ENCODE data around the gene UBXN10. TPM values are rescaled to one million over a fixed set of nuclear protein-coding genes. Genes with fewer than 3 reads are reported as not detected.

The UBXN10 gene
- total and polyA plus RNA-seq, 4 donors = 0.50 to 2.3 (median 1.1) TPM

GRCh38 chr1:20233394-20233793, 47.5 kb downstream of the UBXN10 start:
- no peak overlapping the region for H3K27ac ChIP-seq (ENCODE audit: low read depth in 1 of 2, low read length in 2 of 2)
- H3K36me3 ChIP-seq (ENCODE audit: control insufficient read depth in 4 of 4, insufficient read depth in 3 of 4, low read depth in 1 of 4, low read length in 3 of 4) = no peaks in the 10 kb centered on the region
- H3K9ac ChIP-seq (ENCODE audit: low read depth in 1 of 2, low read length in 2 of 2) = no peak overlapping the region
- H3K4me3 ChIP-seq (ENCODE audit: low read depth in 1 of 3, low read length in 3 of 3) = no peak overlapping the region
- H3K4me1 ChIP-seq (ENCODE audit: control insufficient read depth in 4 of 4, insufficient read depth in 4 of 4, low read length in 3 of 4) = peaks cover 0 to 2% (median 0%) of the 10 kb centered on the region in 4 donors
- H3K9me3 ChIP-seq (ENCODE audit: control insufficient read depth in 4 of 4, low read length in 3 of 4) = no peaks in the 10 kb centered on the region
- TF ChIP-seq HNF4A (conservative IDR thresholded peaks at IDR 0.05) = no peak
- no peak for TF ChIP-seq EGR1 (IDR thresholded peaks at IDR 0.05; ENCODE audit: low read depth in 2 of 2)
- no peak for TF ChIP-seq MAX (IDR thresholded peaks at IDR 0.05)
- TF ChIP-seq CTCF (IDR thresholded peaks at IDR 0.05; ENCODE audit: low read depth, low read length, missing input control) = peak; percentile 16
- TF ChIP-seq RAD21 (IDR thresholded peaks at IDR 0.05) = peak; percentile 37 to 53
- no peak for TF ChIP-seq JUND (IDR thresholded peaks at IDR 0.05)
- no peak for TF ChIP-seq SP1 (IDR thresholded peaks at IDR 0.05)
- peaks cover 0 to 3% (median 1%) of the 10 kb centered on the region in 4 donors for H3K27me3 ChIP-seq (ENCODE audit: control insufficient read depth in 4 of 4, insufficient read depth in 4 of 4, low read length in 3 of 4)
- DNase-seq (ENCODE audit: low spot score) = no peak
- WGBS = 42% methylated on average over 3 of the region's 3 CpGs

GRCh38 chr1:20233866-20234265, 48.0 kb downstream of the UBXN10 start:
- H3K9me3 ChIP-seq (ENCODE audit: control insufficient read depth in 4 of 4, low read length in 3 of 4) = no peaks in the 10 kb centered on the region
- DNase-seq (ENCODE audit: low spot score) = no peak
- peaks cover 0 to 5% (median 1%) of the 10 kb centered on the region in 4 donors for H3K27me3 ChIP-seq (ENCODE audit: control insufficient read depth in 4 of 4, insufficient read depth in 4 of 4, low read length in 3 of 4)
- H3K4me3 ChIP-seq (ENCODE audit: low read depth in 1 of 3, low read length in 3 of 3) = no peak overlapping the region
- no peak overlapping the region for H3K9ac ChIP-seq (ENCODE audit: low read depth in 1 of 2, low read length in 2 of 2)
- WGBS = 52% methylated on average over 6 of the region's 6 CpGs
- TF ChIP-seq CTCF (IDR thresholded peaks at IDR 0.05; ENCODE audit: low read depth, low read length, missing input control) (no peak), REST (IDR thresholded peaks at IDR 0.05) (no peak), RAD21 (IDR thresholded peaks at IDR 0.05) (no peak)
- no peaks in the 10 kb centered on the region for H3K36me3 ChIP-seq (ENCODE audit: control insufficient read depth in 4 of 4, insufficient read depth in 3 of 4, low read depth in 1 of 4, low read length in 3 of 4)
- H3K27ac ChIP-seq (ENCODE audit: low read depth in 1 of 2, low read length in 2 of 2) = no peak overlapping the region
- H3K4me1 ChIP-seq (ENCODE audit: control insufficient read depth in 4 of 4, insufficient read depth in 4 of 4, low read length in 3 of 4) = peaks cover 0 to 2% (median 0%) of the 10 kb centered on the region in 4 donors

All from liver (tissue), 9 donors.